ENCODE data around the gene NLRP4.
"Not testable (repeated sequence)": the region's sequence is repeated elsewhere in the genome, so short reads cannot be mapped to it uniquely, and the experiment has no call there.

The NLRP4 gene

GRCh38 chr19:55870736-55871135, 34.4 kb downstream of the NLRP4 start:
- intact Hi-C loops (cut with DNase I): no loop called here

GRCh38 chr19:55877211-55877610, 40.9 kb downstream of the NLRP4 start:
- no peak for DNase-seq
- intact Hi-C loops (cut with DNase I): no loop called here

More at GRCh38 chr19:55870736-55871135, 34.4 kb downstream of the NLRP4 start:
- no peak for DNase-seq

GRCh38 chr19:55882626-55883025, 46.3 kb downstream of the NLRP4 start:
- intact Hi-C loops (cut with DNase I): no loop called here
- DNase-seq: peak in 1 of 42 donors; percentile 1

- DNase-seq: no peak
- intact Hi-C loops (cut with DNase I): no loop called here
These were observed 62.6 kb downstream of the NLRP4 start for GRCh38 chr19:55898911-55899310.

GRCh38 chr19:55901369-55902079, 65.2 kb downstream of the NLRP4 start:
- intact Hi-C loops (cut with DNase I): no loop called here
- DNase-seq: peak in 1 of 42 donors; percentile 23

- intact Hi-C loops (cut with DNase I): no loop called here
- peak in 1 of 42 donors; percentile 27 for DNase-seq
These were observed 65.9 kb downstream of the NLRP4 start for GRCh38 chr19:55902080-55902751.

GRCh38 chr19:55907286-55907685, 70.9 kb downstream of the NLRP4 start:
- DNase-seq: no peak
- intact Hi-C loops (cut with DNase I): no loop called here

- intact Hi-C loops (cut with DNase I): no loop called here
- no peak for DNase-seq
These were observed 71.4 kb downstream of the NLRP4 start for GRCh38 chr19:55907746-55908145.

GRCh38 chr19:55909801-55910200, 73.5 kb downstream of the NLRP4 start:
- intact Hi-C loops (cut with DNase I): no loop called here
- no peak for DNase-seq

GRCh38 chr19:55912916-55913315, 76.6 kb downstream of the NLRP4 start:
- DNase-seq: no peak
- intact Hi-C loops (cut with DNase I): no loop called here

- intact Hi-C loops (cut with DNase I): no loop called here
- DNase-seq: peak in 6 of 42 donors; percentile 1 to 50 (median 9)
These were observed 77.4 kb downstream of the NLRP4 start for GRCh38 chr19:55913643-55914268.

- no peak for DNase-seq
- intact Hi-C loops (cut with DNase I): no loop called here
These were observed 87.2 kb downstream of the NLRP4 start for GRCh38 chr19:55923556-55923955.

- no peak for DNase-seq
- intact Hi-C loops (cut with DNase I): no loop called here
These were observed 91.7 kb downstream of the NLRP4 start for GRCh38 chr19:55927991-55928390.

GRCh38 chr19:55929258-55929657, 92.9 kb downstream of the NLRP4 start:
- DNase-seq: not testable (repeated sequence)

GRCh38 chr19:55930996-55931515, 94.7 kb downstream of the NLRP4 start:
- DNase-seq: no peak
- intact Hi-C loops (cut with DNase I): no loop called here

More at GRCh38 chr19:55929258-55929657, 92.9 kb downstream of the NLRP4 start:
- intact Hi-C loops (cut with DNase I): not testable (repeated sequence)

Data from head of caudate nucleus (tissue), 42 donors.